Measurements from ENCODE around the gene HOXD10.

- no peak for TF ChIP-seq POLR2A (IDR thresholded peaks at IDR 0.05; ENCODE audit: low read depth, low read length)
- TF ChIP-seq POLR2AphosphoS5 (IDR thresholded peaks at IDR 0.05; ENCODE audit: low read depth, low read length), result no peak
- TF ChIP-seq TAF1 (IDR thresholded peaks at IDR 0.05; ENCODE audit: borderline replicate concordance, low read depth, low read length), result no peak
Observed at GRCh38 chr2:176146645-176147044, 30.1 kb downstream of the HOXD10 start.

All from GM12892 (cell line).